NCI-H774 (cell line): ENCODE data around the gene HHATL.

Experiments
- DNase-seq: peaks from one replicate; lab custom pipeline; 2025; lab: John Stamatoyannopoulos, UW

Gene HHATL

DNA sequence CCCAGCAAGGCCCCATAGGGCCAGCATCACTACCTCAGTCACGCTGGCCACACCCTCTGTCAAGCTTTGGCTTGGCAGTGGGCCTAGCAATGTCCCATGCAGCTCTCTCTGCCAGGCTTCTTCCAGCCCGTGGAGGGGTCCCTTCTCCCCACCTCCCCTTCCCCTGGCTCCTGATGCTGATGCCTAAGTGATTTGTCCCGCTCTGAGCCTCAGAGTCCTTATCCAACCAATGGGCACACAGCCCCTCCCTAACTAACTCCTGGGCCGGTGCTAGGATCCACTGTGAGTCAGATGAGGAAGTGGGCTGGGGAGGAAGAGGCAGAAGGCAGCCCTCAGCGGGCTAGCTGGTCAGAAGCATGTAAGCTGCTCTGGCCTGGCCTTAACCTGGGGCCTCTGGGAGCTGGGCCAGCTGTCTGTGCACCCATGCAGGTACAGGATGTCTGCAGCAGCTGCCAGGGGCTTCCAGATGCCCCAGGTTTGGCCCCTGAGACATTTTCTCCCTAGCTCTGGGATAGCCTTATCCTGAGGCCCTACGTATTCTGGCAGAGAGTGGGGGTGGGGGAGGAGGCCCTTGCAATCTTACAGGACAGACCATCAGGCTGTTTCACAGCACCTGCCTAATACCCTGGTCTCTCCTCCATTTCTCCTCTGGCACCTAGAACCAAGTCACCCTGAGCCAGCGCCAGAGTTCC lies 49.8 kb downstream of the HHATL start:
- DNase-seq: no peak

DNA sequence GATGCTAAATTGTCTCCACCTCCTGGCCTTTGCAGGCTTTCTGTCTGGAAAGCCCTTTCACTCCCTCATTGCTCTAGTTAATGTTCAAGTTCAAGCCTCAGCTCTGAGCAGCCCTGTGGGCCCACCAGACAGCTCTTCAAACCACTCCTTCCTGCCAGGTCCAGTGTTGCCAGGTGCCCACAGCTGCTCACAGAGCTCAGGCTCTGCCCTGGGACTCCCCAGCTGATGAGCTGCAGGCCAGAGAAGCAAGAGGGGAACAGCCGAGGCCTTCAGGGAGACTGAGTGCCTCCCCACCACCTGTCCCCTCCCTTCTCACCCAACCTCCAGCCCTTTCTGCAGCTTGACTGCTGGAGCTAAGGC lies 50.4 kb downstream of the HHATL start:
- DNase-seq: no peak

DNA sequence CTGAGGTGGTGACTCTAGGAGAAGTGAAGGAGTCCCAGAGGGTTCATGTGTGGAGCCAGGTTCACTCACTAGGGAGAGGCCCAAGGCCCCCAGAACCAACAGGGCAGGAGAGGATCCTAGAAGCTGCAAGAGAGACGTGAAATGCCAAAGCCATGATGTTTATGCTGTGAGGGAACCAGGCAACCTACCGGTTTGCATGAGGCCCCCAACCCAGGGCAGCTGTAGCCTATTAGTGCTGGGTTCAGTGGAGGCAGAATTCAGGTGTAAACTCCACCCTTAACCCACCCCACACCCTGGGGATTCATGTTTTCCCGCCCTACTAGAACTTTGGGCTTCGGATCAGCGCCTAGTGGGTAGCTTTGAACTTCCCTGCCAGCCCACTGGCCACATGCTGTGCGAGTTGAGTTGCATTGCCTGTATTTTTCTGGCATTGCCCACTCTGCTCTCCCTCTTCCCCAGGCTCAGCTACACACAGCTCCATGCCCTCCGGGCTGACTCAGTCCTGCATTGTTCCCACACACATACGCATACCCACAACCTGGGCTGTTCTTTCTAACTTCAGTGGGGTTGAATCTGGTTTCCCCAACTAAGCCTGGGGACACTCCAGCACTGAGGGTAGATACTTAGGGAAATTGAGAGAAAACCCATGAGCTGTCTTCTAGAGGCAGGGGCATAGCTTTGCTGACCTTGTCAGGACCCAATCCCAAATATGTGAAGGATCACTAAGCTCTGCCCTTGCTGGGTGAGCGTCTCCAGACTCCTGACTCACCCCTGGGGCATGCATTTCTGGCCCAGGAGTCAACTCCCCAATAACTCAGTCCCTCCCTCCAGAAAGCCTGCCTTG lies 51.1 kb downstream of the HHATL start:
- no peak for DNase-seq

DNA sequence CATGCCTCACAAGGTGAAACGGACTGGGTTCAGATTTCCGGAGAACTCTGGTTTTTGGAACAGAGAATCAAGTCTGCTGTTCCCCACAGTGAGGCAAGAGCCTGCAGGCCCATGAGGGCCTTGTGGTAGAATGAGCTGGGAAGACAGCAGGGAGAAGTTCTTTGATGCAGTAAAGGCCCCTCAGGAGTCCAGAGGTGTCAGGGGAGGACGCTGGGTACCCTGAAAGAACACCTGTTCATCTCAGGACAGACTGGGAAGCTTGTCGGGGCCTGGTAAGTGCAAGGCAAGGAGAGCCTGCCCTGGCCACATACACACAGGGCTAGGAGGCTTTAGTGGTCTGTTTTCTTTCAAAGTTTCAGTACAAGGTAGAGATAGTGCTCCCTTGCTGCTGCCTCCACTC lies 52.8 kb downstream of the HHATL start:
- no peak for DNase-seq

DNA sequence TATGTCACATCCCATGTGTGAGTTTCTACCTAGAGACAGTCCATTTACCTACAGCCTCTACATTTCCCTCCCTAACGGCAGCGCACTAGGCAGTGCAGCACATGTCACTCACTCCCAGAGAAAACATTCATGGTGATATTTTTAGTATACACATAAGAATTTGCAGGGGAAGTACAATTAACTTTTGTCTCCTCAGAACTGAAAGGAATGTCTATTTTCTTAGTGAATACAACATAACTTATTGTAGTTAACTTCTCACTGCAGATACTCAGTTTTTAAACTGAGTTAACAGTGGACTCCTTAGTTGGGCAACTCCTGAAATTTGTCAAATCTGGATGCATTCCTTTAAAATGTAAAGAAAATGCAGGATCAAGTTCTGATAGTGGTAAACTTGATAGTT lies 53.6 kb downstream of the HHATL start:
- DNase-seq: no peak

DNA sequence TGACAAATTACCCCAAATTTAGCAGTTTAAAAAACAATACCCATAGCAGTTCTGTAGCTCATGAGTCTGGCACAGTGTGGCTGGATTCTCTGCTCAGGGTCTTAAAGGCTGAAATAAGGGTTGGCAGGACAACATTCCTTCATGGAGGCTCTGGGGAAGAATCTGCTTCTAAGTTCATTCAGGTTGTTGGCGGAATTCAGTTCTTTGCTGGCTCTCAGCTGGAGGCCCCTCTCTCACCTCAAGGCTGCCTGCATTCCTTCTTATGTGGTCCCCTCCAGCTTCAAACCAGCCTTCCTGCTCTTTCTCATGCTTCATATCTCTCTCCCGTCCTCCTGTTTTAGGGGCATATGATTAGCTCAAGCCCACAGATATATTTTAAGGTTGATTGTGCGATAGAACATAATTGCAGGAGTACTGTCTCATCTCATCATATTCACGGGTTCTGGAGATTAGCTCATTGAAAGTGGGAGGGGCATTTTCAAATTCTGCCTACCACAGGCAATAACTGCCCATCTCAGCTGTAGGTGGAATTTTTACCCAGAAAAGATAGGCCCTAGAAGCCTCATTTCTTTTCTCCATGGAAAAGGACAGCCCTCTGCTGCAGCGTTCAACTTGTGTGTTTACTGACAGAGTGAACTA lies 54.7 kb downstream of the HHATL start:
- no peak for DNase-seq
